IPS-NIHi7 (cell line): ENCODE measurements around the gene BCAS1.

Experiments
- DNase-seq: peaks from one replicate; pipeline ENCODE4 v3.0.0; 2012; ENCODE audit warnings: mixed read lengths; ENCODE audit errors: extremely low spot score

Gene BCAS1

DNA sequence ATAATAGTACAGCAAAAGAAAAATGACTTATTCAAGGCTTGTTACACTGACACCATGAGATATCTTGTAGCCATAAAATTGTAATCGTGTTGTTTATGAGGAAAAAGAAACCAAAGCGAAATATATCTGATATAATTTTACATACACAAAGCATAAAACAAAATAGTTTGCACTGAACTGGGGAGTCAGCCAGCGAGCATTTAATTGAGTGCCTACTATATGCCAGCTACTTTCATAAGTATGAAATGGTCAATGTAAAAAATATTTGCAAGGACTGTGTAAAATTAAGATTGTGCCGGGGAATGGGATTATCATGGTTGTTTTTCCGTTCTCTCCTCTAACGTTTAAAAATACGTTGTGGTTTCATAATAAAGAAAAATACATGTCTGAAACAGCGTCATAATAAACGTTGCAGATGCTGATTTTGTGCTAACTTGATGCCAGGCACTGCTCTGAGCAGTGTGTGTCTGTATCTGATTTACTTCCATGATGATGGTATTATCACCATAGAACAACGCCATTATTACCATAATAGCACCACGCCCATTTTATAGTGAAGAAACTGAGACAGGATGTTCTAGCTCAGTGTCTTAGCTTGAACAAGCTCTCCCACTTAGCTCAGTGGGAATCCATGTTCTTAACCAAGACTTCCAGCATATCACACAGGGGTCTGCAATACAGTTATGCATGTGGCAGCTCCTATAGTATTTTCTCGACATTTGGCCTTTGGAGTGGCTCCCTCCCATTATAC lies 144.6 kb downstream of the BCAS1 start:
- no peak for DNase-seq

DNA sequence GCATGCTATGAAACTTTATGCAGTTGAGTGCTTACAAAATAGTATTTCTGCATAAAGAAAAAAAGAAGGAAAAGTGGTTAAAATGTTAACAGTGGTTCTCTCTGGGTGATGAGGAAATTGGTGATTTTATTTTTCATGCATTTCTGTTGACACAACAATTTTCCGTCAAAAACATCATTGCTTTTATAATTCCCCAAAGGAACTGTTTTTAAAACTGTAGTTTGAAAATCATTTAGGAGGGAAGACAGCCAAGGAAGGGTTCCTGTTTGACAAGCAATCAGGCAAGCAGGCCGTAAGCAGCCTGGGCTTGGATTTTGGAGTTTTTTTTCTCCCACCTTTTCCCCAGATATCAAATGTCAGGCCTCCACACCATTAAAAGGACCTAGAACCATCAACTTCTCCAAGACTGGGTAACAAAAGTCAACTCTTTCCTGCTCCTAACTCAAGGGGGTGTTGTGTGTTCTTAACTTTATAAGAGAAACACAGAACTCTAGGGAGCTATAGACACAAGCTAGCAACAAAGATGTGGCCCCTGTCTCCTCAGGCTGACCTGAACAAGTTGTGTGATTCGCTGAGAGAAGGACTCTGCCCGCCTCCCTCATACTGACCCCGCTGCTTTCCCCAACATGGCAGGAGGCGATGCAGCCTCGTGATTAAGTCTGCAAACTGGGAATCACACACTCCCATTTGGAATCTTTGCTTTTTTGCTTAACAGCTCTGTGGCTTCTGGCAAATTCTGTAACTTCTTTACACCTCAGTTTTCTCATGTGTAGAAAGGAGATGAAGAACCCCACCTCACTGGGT lies 146.6 kb downstream of the BCAS1 start:
- DNase-seq = no peak

DNA sequence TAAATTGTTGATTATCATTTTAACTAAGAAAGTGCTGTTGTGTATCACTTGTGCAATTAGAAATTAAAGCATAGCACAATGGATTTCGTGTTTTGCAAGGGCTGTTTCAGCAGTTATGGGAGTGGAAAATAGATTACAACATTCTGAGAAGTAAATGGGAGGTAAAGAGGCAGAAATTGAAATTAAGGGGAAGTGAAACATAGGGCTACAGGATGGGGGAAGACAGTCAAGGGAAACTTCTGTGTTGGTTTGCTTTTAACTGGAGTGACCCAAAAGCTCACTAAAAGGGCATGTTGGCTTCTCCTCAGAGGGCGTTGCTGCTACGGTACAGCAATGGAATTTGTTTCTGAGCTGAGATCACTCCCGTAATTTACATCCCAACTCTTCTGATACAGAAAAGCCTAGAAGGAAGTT lies 147.5 kb downstream of the BCAS1 start:
- DNase-seq = no peak

DNA sequence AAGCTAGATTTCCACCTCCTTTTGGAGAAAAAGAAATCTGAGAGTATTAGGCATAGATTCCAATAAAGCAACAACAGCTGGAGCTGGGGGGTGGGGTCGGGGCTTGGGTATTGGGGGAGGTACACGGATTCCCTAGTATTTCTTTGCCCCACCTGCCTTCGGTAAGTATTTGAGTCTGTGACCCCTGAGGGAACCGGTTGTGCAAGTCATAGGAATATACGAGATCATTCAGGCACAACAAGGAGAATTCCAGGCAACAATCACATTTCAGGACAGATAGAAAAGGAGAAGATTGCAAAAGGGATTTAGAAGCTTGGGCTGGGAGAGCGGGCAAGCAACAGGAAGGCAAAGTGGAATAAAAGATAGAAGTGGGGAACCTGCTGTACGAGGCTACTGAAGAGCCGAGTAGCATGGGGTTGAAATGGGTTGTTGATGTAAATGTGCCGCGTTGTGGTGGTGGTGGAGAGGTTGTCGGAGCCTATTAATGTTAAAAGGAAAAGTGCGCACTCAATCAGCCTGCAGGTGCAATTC lies 148.9 kb downstream of the BCAS1 start:
- no peak for DNase-seq

DNA sequence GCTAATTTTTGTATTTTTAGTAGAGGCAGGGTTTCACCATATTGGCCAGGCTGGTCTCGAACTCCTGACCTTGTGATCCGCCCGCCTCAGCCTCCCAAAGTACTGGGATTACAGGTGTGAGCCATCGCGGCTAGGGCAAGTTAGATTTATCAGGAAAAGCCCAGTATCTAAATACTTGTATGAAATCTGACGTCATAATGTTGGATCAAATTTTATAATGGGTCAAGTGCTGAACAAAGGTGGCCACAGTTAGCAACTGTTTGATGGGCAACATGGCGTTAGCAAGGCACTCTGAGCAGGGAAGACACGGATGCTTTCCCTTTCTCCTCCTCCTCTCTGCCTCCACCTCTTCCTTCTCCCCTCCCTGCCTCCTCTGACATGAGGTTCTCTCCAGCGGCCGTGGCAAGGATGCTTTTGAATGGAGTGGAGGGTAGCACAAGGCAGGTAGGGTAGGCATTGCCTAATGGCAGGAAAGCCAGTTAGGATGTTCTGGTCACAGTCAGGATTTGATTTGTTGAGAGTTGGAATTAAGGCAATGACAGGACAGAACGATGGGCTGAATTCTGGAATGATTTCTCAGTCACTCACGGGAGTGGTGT lies 149.6 kb downstream of the BCAS1 start:
- no peak for DNase-seq

DNA sequence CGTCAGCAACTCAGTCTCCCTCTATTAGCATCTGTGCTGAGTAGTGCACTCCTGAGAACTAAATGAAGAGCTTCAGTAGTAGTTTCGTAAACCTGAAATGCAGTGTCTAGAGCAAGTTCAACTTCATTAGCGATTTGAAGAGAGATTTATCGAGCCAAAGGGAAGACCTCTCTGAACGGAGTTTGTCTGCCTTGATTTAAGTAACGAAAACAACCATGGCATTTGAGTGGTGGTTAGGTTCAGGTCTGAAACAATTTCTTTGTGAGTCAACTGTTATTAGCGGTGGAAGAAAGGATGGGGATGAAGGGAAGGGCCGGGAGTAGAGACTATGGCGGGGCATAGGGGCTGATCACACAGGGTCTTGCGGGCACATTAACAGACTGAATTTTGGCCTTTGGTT lies 150.5 kb downstream of the BCAS1 start:
- no peak for DNase-seq

DNA sequence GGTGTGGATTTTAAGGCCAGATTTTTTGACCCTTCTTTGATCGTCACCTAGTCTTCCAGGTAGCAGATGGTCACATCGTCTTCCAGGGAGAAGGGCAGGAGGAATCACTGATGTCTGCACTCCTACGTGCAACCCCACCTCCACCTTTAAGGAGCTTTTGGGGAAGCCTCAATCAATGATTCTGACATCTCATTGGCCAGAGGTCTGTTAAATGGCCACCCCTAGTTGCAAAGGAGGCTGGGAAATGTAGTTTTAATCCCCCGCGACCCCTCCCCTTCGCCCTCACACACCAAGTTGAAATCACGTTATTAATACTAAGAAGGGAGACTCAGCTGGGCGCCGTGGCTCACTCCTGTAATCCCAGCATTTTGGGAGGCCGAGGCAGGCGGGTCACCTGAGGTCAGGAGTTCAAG lies 151.4 kb downstream of the BCAS1 start:
- peak; percentile 90 for DNase-seq

DNA sequence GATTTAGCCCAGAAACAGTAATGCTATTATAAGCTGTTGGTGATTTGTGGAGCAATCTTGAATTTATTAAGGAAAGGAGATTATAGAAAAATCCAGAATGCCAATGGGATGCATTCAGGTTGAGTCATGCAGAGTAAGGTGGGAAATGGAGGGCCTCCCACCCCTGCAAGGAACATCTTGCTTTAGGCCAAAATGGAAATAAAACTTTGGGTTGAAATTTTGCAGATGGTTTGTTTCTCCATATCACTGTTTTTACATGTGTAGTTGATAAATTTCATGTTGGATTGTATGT lies 152.4 kb downstream of the BCAS1 start:
- no peak for DNase-seq

DNA sequence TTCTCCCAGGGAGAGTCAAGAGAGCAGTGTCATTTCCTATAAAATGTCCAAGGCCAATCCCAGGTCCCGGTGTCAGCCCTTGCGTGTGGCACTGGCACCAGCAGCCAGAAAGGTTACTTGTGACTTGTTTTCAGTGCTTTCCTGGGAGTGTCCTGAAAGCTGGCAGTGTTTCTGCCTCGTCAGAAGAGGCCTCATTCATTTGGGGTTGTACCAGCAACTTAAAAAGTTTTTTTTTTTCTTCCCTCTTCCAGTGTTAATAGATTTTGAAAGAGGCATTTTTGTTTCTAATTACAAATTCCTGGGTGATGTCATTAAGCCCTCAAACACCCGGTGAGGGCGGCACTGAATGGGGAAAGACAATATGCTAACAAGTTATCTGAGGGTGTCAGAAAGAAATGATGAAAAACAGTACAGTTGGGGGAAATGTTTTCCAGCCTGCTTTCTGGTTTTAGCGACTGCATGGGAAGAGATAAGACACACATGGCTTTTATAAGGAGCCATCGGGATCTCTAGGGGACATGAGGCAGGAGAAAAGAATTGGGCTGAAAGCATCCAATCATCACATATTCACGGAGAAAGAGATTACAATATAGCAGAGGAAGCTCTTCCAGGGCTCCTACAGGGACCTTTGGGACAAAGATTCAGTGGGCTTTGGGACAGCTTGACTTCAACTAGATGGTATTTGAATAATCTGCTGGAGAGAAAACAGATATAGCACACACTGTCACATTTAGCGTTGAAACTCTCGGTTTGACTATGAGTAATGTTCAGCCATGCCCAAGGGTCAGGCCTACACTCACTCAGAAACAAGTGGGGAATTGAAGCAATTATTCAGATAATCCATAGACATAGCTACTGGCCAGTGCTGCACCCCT lies 153.0 kb downstream of the BCAS1 start:
- DNase-seq = no peak

DNA sequence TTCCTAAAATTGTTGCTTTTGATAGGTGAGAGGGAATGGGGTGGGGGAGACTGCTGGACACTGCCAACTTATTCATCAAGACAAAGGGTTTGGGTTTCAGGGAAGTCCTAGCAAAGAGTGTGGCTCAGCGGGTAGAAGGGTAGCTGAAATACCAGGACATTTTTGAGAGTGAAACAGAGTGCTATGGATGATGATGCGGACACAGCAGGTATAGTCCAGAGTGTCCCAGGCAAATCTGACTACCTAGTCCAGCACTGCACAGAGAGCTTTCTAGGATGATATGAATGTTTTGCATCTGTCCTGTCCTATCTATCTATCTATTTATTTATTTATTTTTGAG lies 154.3 kb downstream of the BCAS1 start:
- no peak for DNase-seq

DNA sequence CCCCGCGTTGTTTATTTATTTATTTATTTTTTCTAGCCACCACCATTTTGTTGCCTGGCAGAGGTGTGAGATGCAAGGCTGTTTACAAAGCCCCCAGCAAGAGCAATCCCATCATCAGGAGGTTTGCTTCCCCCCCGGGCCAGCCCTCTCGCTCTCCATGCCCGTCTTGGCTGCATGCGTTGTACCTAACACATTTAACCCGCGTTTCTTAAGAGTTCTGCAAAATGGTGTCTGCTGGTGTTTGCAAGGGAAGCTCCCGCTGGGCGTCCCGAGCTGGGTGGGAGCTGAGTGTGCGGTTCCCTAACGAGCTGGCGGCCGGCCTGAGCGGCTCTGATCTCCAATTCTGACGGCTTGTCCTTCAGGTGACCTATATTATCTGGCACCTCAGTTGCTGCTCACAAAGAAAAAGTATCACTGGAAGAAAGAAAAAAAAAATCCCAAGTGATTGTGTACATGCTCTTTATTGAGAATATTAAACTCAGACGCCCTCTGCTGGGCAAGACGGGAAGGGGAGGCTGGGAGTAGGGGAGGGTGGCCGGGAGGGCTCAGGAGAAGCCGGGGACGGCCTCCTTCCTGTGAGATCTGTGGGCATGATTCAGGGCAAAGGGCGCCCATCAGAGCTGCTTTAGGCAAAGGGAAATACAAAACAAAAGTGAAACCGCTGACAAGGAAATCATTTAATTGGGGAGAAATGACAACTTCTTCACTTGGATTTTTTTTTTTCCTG lies 154.8 kb downstream of the BCAS1 start:
- DNase-seq = peak; percentile 85

DNA sequence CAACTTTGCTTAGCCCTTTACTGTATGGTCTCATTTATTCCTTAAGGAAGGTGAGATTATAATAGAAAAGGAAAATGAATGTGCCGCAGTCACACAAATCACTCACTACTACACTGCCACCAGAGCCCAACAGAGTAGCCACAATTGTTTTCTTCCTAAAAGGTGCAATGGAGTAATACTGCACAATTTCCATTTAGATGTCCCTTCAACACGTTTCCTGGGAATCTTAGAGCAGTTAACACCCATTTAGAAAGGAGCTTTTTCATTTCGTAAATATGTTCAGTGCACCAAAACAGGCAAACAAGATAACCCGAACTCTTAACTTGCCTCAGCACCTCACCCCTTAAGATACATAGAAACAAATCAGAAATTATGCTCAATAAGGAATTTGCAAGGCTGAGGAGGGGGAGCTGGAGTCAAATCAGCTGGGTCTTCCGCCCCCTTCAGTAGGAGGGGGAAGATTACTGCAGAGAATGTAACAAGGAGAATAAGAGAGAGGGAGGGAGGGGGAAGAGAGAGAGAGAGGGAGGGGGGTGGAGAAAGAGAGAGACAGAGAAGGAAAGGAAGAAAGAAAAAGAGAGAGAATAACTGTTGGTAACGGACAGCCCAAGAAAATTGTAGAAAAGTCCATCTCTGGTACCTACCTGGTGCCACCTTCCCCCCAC lies 155.5 kb downstream of the BCAS1 start:
- DNase-seq = peak; percentile 55

DNA sequence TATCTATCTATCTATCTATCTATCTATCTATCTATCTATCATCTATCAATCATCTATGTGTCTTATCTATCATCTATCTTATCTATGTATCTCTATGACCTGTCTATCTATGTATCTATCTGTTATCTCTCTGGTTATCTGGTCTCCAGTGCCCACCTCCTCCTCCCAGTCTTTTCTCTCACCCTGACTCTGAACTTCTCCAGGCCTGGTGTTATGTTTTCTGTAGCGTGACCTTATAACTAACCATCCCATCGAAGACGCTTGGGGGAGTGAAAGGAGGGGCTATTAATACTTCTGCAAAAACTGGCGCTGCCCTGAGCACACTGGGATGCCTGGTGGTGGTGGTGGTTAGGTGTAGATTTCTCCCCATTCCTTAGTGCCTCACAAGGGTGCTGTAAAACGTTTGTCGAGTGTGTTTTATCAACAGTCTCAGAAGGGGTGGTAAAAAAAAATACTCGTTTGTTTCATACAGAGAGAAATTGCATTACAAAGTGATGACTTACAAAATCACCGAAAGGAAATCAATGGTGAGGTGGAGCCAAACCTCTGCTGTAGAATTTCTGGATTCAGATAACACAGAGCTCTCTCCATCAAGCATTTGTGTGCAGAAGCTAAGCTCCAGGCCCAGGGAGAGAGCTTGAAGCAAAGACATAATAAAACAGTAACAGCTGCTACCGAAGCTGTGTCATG lies 156.2 kb downstream of the BCAS1 start:
- no peak for DNase-seq

DNA sequence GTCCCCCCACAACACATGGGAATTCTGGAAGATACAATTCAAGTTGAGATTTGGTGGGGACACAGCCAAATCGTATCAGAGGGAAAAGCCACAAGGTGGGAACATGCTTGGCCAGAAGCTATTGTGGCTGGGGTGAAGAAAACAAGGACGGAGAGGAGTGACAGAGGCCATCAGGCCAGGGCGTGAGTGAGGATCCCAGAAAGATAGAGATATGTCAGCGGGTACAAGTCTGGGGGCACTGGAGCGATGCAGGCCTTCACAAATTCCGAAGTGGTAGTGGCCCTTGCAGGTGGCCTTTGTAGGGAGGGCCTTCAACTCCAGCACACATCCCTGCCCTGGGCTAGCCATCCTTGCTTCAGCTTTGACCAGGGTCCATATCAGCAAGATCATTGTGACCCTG lies 159.1 kb downstream of the BCAS1 start:
- DNase-seq = no peak

DNA sequence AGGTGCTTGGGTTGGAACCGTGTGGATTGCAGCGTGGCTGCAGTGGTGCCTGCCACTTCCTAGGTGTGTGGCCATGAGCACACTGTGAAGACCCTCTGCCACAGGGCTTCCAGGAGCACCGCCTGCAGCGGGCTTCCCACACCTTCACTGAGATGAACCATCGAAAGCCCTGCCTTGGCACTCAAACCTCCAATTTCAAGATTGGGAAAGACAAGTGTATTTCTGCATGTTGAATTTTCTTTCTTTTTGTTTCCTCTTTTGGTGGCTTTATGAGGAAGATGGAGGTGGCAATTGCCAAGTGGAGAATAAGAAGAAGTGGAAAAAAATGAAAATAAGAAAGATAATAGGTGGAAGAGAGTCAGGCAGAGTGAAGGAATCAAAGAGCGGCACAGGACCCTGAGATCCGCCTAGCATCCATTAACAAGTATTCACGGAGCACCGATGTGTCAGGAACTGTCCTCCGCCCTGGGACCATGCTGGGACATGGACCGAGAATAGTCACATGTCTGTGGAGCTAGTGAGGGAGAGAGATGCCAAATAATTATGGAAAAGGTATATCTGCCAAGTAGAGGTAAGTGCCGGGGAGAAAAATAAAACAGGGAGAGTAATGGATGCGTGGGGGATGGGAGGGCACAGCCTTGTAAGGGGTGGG lies 159.9 kb downstream of the BCAS1 start:
- no peak for DNase-seq

DNA sequence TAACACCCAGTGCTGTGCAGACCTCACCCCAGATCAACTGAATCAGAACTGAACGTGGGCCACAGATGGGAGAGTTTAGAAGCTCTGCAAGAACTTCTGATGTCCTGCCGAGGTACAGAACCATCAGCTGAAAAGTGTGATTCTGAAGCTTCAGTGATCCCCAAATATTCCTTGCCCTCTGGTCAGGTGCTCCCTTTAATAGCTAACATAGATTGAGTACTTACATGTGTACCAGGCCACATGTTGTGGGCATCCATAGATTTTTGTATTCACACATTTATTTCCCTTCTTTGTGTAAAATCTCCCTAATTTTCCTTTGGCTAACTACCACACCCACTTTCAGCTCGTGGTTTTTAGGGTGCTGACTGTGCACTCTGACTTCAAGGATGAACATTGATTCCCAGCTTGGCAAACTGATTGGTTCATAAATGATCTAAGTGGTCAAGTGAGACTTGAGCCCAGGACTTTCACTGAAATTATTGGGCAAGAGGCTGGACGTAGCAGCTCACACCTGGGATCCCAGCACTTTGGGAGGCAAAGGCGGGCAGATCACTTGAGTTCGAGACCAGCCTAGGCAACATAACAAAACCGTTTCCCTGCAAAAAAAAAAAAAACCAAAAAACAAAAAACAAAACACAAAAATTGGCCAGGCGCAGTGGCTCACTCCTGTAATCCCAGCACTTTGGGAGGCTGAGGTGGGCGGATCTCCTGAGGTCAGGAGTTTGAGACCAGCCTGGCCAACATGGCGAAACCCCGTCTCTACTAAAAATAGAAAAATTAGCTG lies 162.2 kb downstream of the BCAS1 start:
- DNase-seq = no peak

DNA sequence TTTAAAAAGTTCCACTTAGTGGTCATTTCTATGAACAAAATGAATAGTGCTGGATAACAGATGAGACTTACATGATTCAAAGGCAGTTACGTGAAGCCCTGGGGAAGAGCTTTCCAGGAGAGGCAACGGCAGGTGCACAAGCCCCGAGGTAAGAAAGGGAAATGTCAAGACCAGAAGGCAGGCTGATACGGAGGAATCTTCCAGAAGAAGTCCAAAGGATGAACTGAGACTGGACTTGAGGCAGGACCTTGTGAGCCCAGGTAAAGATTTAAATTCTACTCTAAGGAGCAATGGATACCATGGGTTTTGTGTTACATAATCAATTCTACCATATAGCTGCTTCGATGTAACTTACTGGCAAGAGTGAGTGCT lies 164.6 kb downstream of the BCAS1 start:
- DNase-seq = no peak

DNA sequence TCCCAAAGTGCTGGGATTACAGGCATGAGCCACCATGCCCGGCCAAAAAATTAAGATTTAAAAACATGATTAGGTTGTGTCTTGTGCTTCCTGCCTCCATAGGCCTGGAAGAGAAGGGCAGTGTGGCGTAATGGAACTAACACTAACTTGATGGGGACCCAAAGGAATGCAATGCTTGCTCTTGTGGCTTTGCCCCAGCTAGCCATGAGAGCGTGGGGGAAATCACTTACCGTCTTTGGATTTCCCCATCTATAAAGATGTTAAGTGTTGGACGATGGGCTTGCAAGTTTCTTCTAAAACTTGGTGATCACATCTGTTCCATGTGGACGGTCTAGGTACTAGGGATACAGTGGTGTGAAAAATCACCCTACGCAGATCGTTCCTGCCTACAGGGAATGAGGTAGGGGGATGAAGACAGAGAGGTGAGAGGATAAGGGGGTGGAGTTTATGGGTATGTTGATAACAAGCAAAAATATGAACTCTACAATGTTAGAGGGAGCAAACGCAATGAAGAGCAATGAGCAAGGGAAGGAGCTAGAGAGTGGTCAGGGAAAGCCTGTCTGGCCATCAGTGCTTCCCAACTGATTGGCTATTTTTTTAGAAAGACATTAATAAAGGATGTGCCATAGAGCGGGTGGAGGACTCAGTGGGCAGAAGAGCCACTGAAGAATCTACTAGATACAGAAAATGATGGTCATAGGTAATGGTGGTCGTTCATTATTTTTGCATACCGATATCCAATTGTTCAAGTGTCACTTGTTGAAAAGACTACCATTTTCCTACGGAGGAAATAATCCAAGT lies 165.2 kb downstream of the BCAS1 start:
- no peak for DNase-seq
